GM18511 (cell line): ENCODE results near the gene ATG4A.

Experiments
- ATAC-seq: cut with Tn5 transposase; IDR thresholded peaks from one replicate; pipeline ENCODE4 v1.9.1; 2021; ENCODE audit warnings: mild to moderate bottlenecking, moderate library complexity; ENCODE audit not compliant: unreplicated experiment

The ATG4A gene

GRCh38 chrX:108167211-108167872 is 75.8 kb downstream of the ATG4A start:
- ATAC-seq = no peak

GRCh38 chrX:108168961-108169740 is 77.6 kb downstream of the ATG4A start:
- no peak for ATAC-seq

GRCh38 chrX:108169768-108170167 is 78.2 kb downstream of the ATG4A start:
- ATAC-seq = no peak

- ATAC-seq = no peak
Measured at GRCh38 chrX:108171671-108172070, 80.1 kb downstream of the ATG4A start.

GRCh38 chrX:108173874-108174273 is 82.3 kb downstream of the ATG4A start:
- ATAC-seq = no peak

- no peak for ATAC-seq
Measured at GRCh38 chrX:108177351-108178142, 86.0 kb downstream of the ATG4A start.

GRCh38 chrX:108178143-108178498 is 86.5 kb downstream of the ATG4A start:
- ATAC-seq = no peak

- ATAC-seq = no peak
Measured at GRCh38 chrX:108186811-108187210, 95.2 kb downstream of the ATG4A start.

GRCh38 chrX:108198420-108198819 is 106.8 kb downstream of the ATG4A start:
- no peak for ATAC-seq

- no peak for ATAC-seq
Measured at GRCh38 chrX:108199041-108199440, 107.5 kb downstream of the ATG4A start.

GRCh38 chrX:108199691-108200090 is 108.1 kb downstream of the ATG4A start:
- peak; percentile 64 for ATAC-seq

- ATAC-seq = no peak
Measured at GRCh38 chrX:108203540-108203939, 112.0 kb downstream of the ATG4A start.
